ENCODE data around the gene SLC8A2. TPM values are rescaled to one million over a fixed set of nuclear protein-coding genes. Genes with fewer than 3 reads are reported as not detected.
A peak's percentile ranks its signal among the peaks of the same experiment; 100 is the strongest.

SLC8A2 gene
- total RNA-seq, 1 donor from 2014 or later, result 0.70 TPM

GRCh38 chr19:47497050-47497766, 25.5 kb upstream of the SLC8A2 start:
- no peak overlapping the region for H3K27ac Mint-ChIP-seq (ENCODE audit: unreplicated experiment)
- H3K4me1 Mint-ChIP-seq, result no peaks in the 10 kb centered on the region
- no peaks in the 10 kb centered on the region for H3K36me3 Mint-ChIP-seq (ENCODE audit: low read depth)
- no peaks in the 10 kb centered on the region for H3K9me3 Mint-ChIP-seq
- H3K27me3 Mint-ChIP-seq (ENCODE audit: low read depth), result no peaks in the 10 kb centered on the region
- no peak for DNase-seq (ENCODE audit: low read depth, low spot score)
- H3K4me3 Mint-ChIP-seq, result no peak overlapping the region
- TF ChIP-seq CTCF (conservative IDR thresholded peaks at IDR 0.05), result no peak

- TF ChIP-seq CTCF (conservative IDR thresholded peaks at IDR 0.05), result no peak
- no peaks in the 10 kb centered on the region for H3K9me3 Mint-ChIP-seq
- H3K27me3 Mint-ChIP-seq (ENCODE audit: low read depth), result no peaks in the 10 kb centered on the region
- no peaks in the 10 kb centered on the region for H3K4me1 Mint-ChIP-seq
- peak overlapping the region; percentile 75 for H3K27ac Mint-ChIP-seq (ENCODE audit: unreplicated experiment)
- DNase-seq (ENCODE audit: low read depth, low spot score), result no peak
- no peak overlapping the region for H3K4me3 Mint-ChIP-seq
- no peaks in the 10 kb centered on the region for H3K36me3 Mint-ChIP-seq (ENCODE audit: low read depth)
These were observed 24.0 kb upstream of the SLC8A2 start for GRCh38 chr19:47495478-47496372.

DNA sequence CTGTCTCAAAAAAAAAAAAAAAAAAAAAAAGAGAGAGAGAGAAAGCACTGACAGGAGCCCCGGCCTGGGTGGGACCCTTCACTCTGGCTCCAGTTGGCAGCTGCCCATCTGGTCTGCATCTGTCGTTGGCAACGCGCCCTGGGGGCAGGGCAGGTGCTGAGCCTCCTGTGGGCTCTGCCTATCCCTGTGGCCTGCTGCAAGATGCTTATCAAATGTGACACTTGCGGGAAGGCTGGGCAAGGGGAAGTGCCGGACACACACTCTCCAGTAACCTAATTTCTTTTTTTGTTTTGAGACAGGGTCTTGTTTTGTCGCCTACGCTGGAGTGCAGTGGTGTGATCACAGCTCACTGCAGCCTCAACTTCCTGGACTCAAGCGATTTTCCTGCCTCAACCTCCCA, 23.0 kb upstream of the SLC8A2 start:
- Mint-ChIP-seq H3K36me3 (ENCODE audit: low read depth) (peaks cover 3% of the 10 kb centered on the region), H3K9me3 (no peaks in the 10 kb centered on the region), H3K27ac (ENCODE audit: unreplicated experiment) (no peak overlapping the region), H3K27me3 (ENCODE audit: low read depth) (no peaks in the 10 kb centered on the region), H3K4me1 (no peaks in the 10 kb centered on the region), H3K4me3 (no peak overlapping the region)
- DNase-seq (ENCODE audit: low read depth, low spot score), result no peak
- no peak for TF ChIP-seq CTCF (conservative IDR thresholded peaks at IDR 0.05)

- H3K27ac Mint-ChIP-seq (ENCODE audit: unreplicated experiment), result no peak overlapping the region
- H3K36me3 Mint-ChIP-seq (ENCODE audit: low read depth), result peaks cover 3% of the 10 kb centered on the region
- TF ChIP-seq CTCF (conservative IDR thresholded peaks at IDR 0.05), result no peak
- H3K4me3 Mint-ChIP-seq, result no peak overlapping the region
- H3K27me3 Mint-ChIP-seq (ENCODE audit: low read depth), result no peaks in the 10 kb centered on the region
- H3K9me3 Mint-ChIP-seq, result no peaks in the 10 kb centered on the region
- H3K4me1 Mint-ChIP-seq, result no peaks in the 10 kb centered on the region
- DNase-seq (ENCODE audit: low read depth, low spot score), result no peak
These were observed 22.5 kb upstream of the SLC8A2 start for GRCh38 chr19:47494211-47494547.

GRCh38 chr19:47493378-47494210, 21.9 kb upstream of the SLC8A2 start:
- H3K4me1 Mint-ChIP-seq, result no peaks in the 10 kb centered on the region
- TF ChIP-seq CTCF (conservative IDR thresholded peaks at IDR 0.05), result no peak
- no peaks in the 10 kb centered on the region for H3K9me3 Mint-ChIP-seq
- peaks cover 3% of the 10 kb centered on the region for H3K36me3 Mint-ChIP-seq (ENCODE audit: low read depth)
- no peak overlapping the region for H3K4me3 Mint-ChIP-seq
- no peak for DNase-seq (ENCODE audit: low read depth, low spot score)
- H3K27me3 Mint-ChIP-seq (ENCODE audit: low read depth), result no peaks in the 10 kb centered on the region
- H3K27ac Mint-ChIP-seq (ENCODE audit: unreplicated experiment), result peak overlapping the region; percentile 57

Data from neural crest cell (in vitro differentiated cells).